Gastrocnemius medialis (tissue), 4 donors: ENCODE data around the gene TRABD2A.

Experiments
- POLR2A ChIP-seq, 2 donors: fragments of 450-650 bp; IDR thresholded peaks; one replicate each; pipeline ENCODE4 v1.6.1; 2017; ENCODE audit warnings: antibody characterized with exemption in 2 of 2, mild to moderate bottlenecking in 2 of 2, moderate library complexity in 2 of 2
- TF ChIP-seq, protein P1 (sequence below), 5 experiments: fragments of 450-650 bp in 3 of 5; fragments of 200-600 bp in 2 of 5; sonication (generic) in 2 of 5; IDR thresholded peaks in 4 of 5; conservative IDR thresholded peaks in 1 of 5; 1 replicate in 4 of 5; 2 replicates in 1 of 5; pipeline ENCODE4 v1.5.1; 2016 to 2019; ENCODE audit warnings: antibody characterized with exemption in 5 of 5, mild to moderate bottlenecking in 3 of 5, moderate library complexity in 3 of 5

DNA sequence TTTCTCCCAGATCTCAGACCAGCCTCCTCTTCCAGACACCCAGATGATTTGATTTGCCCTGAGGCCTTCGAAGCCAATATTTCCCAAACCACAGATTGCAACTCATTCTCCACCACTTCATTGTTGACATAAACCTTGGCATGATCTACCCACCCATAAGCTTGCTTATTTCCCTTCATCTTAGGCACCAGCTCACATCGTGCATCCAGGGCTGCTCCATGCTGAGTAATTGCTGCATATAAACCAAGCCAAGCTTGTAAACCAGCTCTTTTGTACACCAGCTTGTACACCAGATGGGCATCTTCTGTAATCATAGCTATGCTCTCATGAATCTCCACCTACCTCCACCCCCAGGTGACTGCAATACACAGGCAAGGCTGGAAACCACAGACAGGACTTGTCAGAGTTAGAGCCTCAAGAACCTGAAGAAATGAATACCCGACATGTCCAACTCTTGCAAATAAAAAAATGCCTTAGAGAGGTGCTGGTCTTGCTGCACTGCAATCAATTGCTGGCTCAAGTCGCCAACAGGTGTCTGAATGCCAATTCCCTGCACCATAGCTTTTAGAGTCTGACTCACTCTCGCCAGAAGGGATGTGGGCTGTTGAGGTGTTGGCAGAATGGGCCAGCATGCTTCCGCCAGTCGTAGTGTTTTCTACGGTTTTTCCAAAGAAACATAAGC is 31.5 kb downstream of the TRABD2A start:
- no peak for TF ChIP-seq POLR2A (IDR thresholded peaks at IDR 0.05)
- TF ChIP-seq, protein P1, sequence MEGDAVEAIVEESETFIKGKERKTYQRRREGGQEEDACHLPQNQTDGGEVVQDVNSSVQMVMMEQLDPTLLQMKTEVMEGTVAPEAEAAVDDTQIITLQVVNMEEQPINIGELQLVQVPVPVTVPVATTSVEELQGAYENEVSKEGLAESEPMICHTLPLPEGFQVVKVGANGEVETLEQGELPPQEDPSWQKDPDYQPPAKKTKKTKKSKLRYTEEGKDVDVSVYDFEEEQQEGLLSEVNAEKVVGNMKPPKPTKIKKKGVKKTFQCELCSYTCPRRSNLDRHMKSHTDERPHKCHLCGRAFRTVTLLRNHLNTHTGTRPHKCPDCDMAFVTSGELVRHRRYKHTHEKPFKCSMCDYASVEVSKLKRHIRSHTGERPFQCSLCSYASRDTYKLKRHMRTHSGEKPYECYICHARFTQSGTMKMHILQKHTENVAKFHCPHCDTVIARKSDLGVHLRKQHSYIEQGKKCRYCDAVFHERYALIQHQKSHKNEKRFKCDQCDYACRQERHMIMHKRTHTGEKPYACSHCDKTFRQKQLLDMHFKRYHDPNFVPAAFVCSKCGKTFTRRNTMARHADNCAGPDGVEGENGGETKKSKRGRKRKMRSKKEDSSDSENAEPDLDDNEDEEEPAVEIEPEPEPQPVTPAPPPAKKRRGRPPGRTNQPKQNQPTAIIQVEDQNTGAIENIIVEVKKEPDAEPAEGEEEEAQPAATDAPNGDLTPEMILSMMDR (IDR thresholded peaks at IDR 0.05 in 4 of 5, conservative IDR thresholded peaks at IDR 0.05 in 1 of 5), result no peak
